Thyroid gland (tissue), 4 donors: ENCODE results near the gene KRT12. TPM values are rescaled to one million over a fixed set of nuclear protein-coding genes. Genes with fewer than 3 reads are reported as not detected.

ENCODE experiments used
- DNase-seq, 2 donors: peaks; one replicate each; pipeline ENCODE4 v3.0.0-alpha.2; 2019
- H3K27ac ChIP-seq, 3 donors: fragments of 200-600 bp; sonication (generic); 1 replicate in 2 of 3; 2 replicates in 1 of 3; pipeline ENCODE4 v1.5.1; 2016 to 2019; ENCODE audit warnings: mild to moderate bottlenecking in 1 of 3, moderate library complexity in 1 of 3
- H3K27me3 ChIP-seq: fragments of 200-600 bp; sonication (generic); one replicate; pipeline ENCODE4 v1.5.1; 2019
- H3K36me3 ChIP-seq, 2 donors: fragments of 200-600 bp; sonication (generic); one replicate each; pipeline ENCODE4 v1.5.1; 2016 to 2019
- H3K4me1 ChIP-seq, 2 donors: fragments of 200-600 bp; sonication (generic); one replicate each; pipeline ENCODE4 v1.5.1; 2017 to 2019
- H3K4me3 ChIP-seq, 3 donors: fragments of 200-600 bp; sonication (generic); replicated peaks in 1 of 3; 1 replicate in 2 of 3; 2 replicates in 1 of 3; pipeline ENCODE4 v1.5.1; 2016; ENCODE audit warnings: mild to moderate bottlenecking in 1 of 3
- H3K9me3 ChIP-seq: fragments of 200-600 bp; sonication (generic); one replicate; pipeline ENCODE4 v1.5.1; 2017
- CTCF ChIP-seq, 6 experiments: fragments of 200-600 bp in 3 of 6; fragments of 450-650 bp in 3 of 6; sonication (generic) in 3 of 6; IDR thresholded peaks; one replicate each; pipeline ENCODE4 v1.5.1; 2016 to 2019; ENCODE audit warnings: antibody characterized with exemption in 6 of 6, mild to moderate bottlenecking in 2 of 6, inconsistent platforms in 1 of 6, moderate library complexity in 1 of 6
- POLR2A ChIP-seq, 2 donors: fragments of 450-650 bp; IDR thresholded peaks; one replicate each; pipeline ENCODE4 v1.6.1; 2017; ENCODE audit warnings: antibody characterized with exemption in 2 of 2, mild to moderate bottlenecking in 2 of 2, moderate library complexity in 1 of 2
- WGBS, 2 donors: methylation state at CpG; one replicate each; pipeline ENCODE4 v1.1.5; 2017; 5-methylcytosine and 5-hydroxymethylcytosine counted together
- intact Hi-C: fragments of 100-400 bp; cut with DNase I; formaldehyde crosslinking; loops from one replicate; pipeline ENCODE4 v1.15.1; 2023
- total RNA-seq, 4 donors: library from RNA; depleted of rRNA; stranded (reverse); fragments of >200 nt; gene quantifications; one replicate each; pipeline ENCODE4 v1.2.3, GENCODE V29; 2016

Gene KRT12
- total RNA-seq, 4 donors from 2014 or later, result not detected

GRCh38 chr17:40812639-40813038 lies 54.4 kb downstream of the KRT12 start:
- no peak for TF ChIP-seq CTCF (IDR thresholded peaks at IDR 0.05)
- TF ChIP-seq POLR2A (IDR thresholded peaks at IDR 0.05), result no peak
- Histone ChIP-seq H3K4me3 (no peak overlapping the region), H3K9me3 (no peaks in the 10 kb centered on the region), H3K27me3 (peaks cover 6% of the 10 kb centered on the region), H3K4me1 (peaks cover under 1% of the 10 kb centered on the region in 2 donors), H3K27ac (no peak overlapping the region), H3K36me3 (no peaks in the 10 kb centered on the region)
- intact Hi-C loops, result no loop called here
- no peak for DNase-seq
- WGBS, 2 donors, result 78 to 84% methylated on average over 3 of the region's 3 CpGs

Other genes with a start within 250 kb of the KRT12 start
- 100 to 1,000 TPM in 3 of 4 donors, 10 to 100 TPM in 1; 82.1 to 125 (median 108) TPM for gene SMARCE1, start 219.4 kb downstream of the KRT12 start, total RNA-seq
- 1 to 10 TPM in 3 of 4 donors, under 1 TPM in 1; 0.50 to 5.7 (median 2.3) TPM for gene KRT222, start 202.0 kb downstream of the KRT12 start, total RNA-seq
- not detected for gene KRT24, start 163.5 kb downstream of the KRT12 start, total RNA-seq
- not detected for gene KRT25, start 111.9 kb downstream of the KRT12 start, total RNA-seq
- not detected for gene KRT26, start 95.0 kb downstream of the KRT12 start, total RNA-seq
- not detected for gene KRT27, start 84.7 kb downstream of the KRT12 start, total RNA-seq
- not detected for gene KRT28, start 67.3 kb downstream of the KRT12 start, total RNA-seq
- 10 to 100 TPM in 2 of 4 donors, 1 to 10 TPM in 2; 1.3 to 10.8 (median 8.8) TPM for gene KRT10, start 44.6 kb downstream of the KRT12 start, total RNA-seq
- not detected for gene KRT20, start 18.0 kb upstream of the KRT12 start, total RNA-seq
- gene KRT23, start 70.4 kb upstream of the KRT12 start, total RNA-seq, result 1 to 10 TPM in 1 of 4 donors, not detected in 3; 4.6 TPM
- gene KRT39, start 99.7 kb upstream of the KRT12 start, total RNA-seq, result not detected
- not detected for gene KRT40, start 117.1 kb upstream of the KRT12 start, total RNA-seq
- not detected for gene KRTAP3-3, start 126.9 kb upstream of the KRT12 start, total RNA-seq
- not detected for gene KRTAP3-2, start 132.7 kb upstream of the KRT12 start, total RNA-seq
- gene KRTAP3-1, start 141.9 kb upstream of the KRT12 start, total RNA-seq, result not detected
- gene KRTAP1-5, start 160.0 kb upstream of the KRT12 start, total RNA-seq, result not detected
- not detected for gene KRTAP1-4, start 163.0 kb upstream of the KRT12 start, total RNA-seq
- not detected for gene KRTAP1-3, start 167.7 kb upstream of the KRT12 start, total RNA-seq
- gene KRTAP1-1, start 174.2 kb upstream of the KRT12 start, total RNA-seq, result not detected
- not detected for gene KRTAP2-1, start 180.1 kb upstream of the KRT12 start, total RNA-seq
- gene KRTAP2-2, start 188.0 kb upstream of the KRT12 start, total RNA-seq, result not detected
- not detected for gene KRTAP2-3, start 192.9 kb upstream of the KRT12 start, total RNA-seq
- gene KRTAP2-4, start 198.7 kb upstream of the KRT12 start, total RNA-seq, result not detected
- not detected for gene KRTAP4-7, start 216.9 kb upstream of the KRT12 start, total RNA-seq
- not detected for gene KRTAP4-8, start 230.9 kb upstream of the KRT12 start, total RNA-seq
- gene KRTAP4-16, start 235.0 kb upstream of the KRT12 start, total RNA-seq, result not detected
- gene KRTAP4-9, start 238.2 kb upstream of the KRT12 start, total RNA-seq, result not detected